ENCODE data around the gene MRPS18A. TPM values are rescaled to one million over a fixed set of nuclear protein-coding genes. Genes with fewer than 3 reads are reported as not detected.

The MRPS18A gene
- total and polyA plus RNA-seq, 2 of the 13 experiments (the other 11 are each of a cell fraction or from before 2014, with no cell fraction given), result 87.8 to 89.1 TPM

- peak; percentile 91 for TF ChIP-seq GATAD1 (CRISPR knock-in tag; IDR thresholded peaks at IDR 0.05)
- TF ChIP-seq EP300 (IDR thresholded peaks at IDR 0.05; ENCODE audit: low read depth in 2 of 2, low read length in 2 of 2), result peak in 1 of 2 experiments; percentile 67; a peak in 2 of 4 replicates
- peak; percentile 15; the same call in 1 of the 2 replicates for TF ChIP-seq EP300 (CRISPR knock-in tag; IDR thresholded peaks at IDR 0.05; ENCODE audit: borderline replicate concordance)
- TF ChIP-seq NFYB (CRISPR knock-in tag; IDR thresholded peaks at IDR 0.05), result no peak; the same call in 1 of the 2 replicates
- peak; percentile 76; the same call in 1 of the 2 replicates for TF ChIP-seq ZNF550 (CRISPR knock-in tag; IDR thresholded peaks at IDR 0.05; ENCODE audit: borderline replicate concordance)
- no peak for TF ChIP-seq CEBPZ (IDR thresholded peaks at IDR 0.05; ENCODE audit: low read length)
- 0 out of 2 replicates have a peak, but pooled peaks have one; percentile 37 for TF ChIP-seq MYPOP (CRISPR knock-in tag; IDR thresholded peaks at IDR 0.05)
- peak; percentile 95 for TF ChIP-seq ZNF281 (CRISPR knock-in tag; IDR thresholded peaks at IDR 0.05; ENCODE audit: borderline replicate concordance)
- no peak for TF ChIP-seq PAF1 (CRISPR knock-in tag; IDR thresholded peaks at IDR 0.05)
- TF ChIP-seq RAD21 (CRISPR knock-in tag; IDR thresholded peaks at IDR 0.05), result peak; percentile 28; the same call in 1 of the 2 replicates
- TF ChIP-seq NFAT5 (CRISPR knock-in tag; IDR thresholded peaks at IDR 0.05), result no peak
- peak; percentile 90 for TF ChIP-seq MXD4 (CRISPR knock-in tag; IDR thresholded peaks at IDR 0.05)
- peak; percentile 89 for TF ChIP-seq NFKB2 (CRISPR knock-in tag; IDR thresholded peaks at IDR 0.05; ENCODE audit: borderline replicate concordance)
- peak; percentile 1 for TF ChIP-seq ZEB1 (IDR thresholded peaks at IDR 0.05; ENCODE audit: insufficient replicate concordance, low read depth)
- no peak for TF ChIP-seq GTF2F1 (IDR thresholded peaks at IDR 0.05; ENCODE audit: low read length)
Measured at GRCh38 chr6:43635387-43636307, 51.9 kb downstream of the MRPS18A start, which contains the start of gene MAD2L1BP (continued).

Measured in HepG2 (cell line).